ENCODE measurements around the gene PTGDR2.
"Not testable (repeated sequence)": the region's sequence is repeated elsewhere in the genome, so short reads cannot be mapped to it uniquely, and the experiment has no call there.

PTGDR2 gene

DNA sequence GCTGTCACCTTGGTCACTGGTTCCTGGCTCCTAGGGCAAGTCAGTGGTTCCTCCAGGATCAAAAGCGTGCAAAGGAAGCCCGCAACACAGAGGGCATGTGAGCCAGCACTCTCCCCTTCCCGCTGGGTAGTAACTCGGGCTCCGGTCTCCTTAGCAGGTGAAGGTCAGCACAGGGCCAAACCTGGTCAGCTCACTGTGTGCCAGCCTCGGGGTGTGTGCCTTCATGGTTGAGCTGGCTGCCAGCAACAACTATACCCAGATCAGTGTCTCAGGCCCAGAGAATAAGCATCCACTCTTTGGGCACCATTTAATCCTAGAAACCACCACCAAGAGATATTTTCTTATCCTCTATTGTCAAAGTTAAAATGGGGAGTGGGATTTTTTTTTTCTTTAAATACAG is 30.0 kb downstream of the PTGDR2 start:
- no peak for TF ChIP-seq CTCF (IDR thresholded peaks at IDR 0.05; ENCODE audit: insufficient read depth, missing control alignments)
- no peak for FAIRE-seq

GRCh38 chr11:60825118-60825517 is 30.6 kb downstream of the PTGDR2 start:
- TF ChIP-seq CTCF (IDR thresholded peaks at IDR 0.05; ENCODE audit: insufficient read depth, missing control alignments), result no peak
- DNase-seq (ENCODE audit: insufficient read length, low spot score), result no peak
- no peak for FAIRE-seq

More for the DNA sequence above, 30.0 kb downstream of the PTGDR2 start:
- DNase-seq (ENCODE audit: insufficient read length, low spot score), result no peak

DNA sequence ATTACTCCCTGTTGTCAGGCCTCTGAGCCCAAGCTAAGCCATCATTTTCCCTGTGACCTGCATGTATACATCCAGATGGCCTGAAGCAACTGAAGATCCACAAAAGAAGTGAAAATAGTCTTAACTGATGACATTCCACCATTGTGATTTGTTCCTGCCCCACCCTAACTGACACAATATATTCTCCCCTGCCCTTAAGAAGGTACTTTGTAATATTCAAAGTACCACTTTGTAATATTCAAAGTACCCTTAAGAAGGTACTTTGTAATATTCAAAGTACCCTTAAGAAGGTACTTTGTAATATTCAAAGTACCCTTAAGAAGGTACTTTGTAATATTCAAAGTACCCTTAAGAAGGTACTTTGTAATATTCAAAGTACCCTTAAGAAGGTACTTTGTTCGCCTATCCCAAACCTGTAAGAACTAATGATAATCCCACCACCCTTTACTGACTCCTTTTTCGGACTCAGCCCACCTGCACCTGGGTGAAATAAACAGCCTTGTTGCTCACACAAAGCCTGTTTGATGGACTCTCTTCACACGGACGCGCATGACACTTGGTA is 31.9 kb downstream of the PTGDR2 start:
- not testable (repeated sequence) for DNase-seq (ENCODE audit: insufficient read length, low spot score); FAIRE-seq

DNA sequence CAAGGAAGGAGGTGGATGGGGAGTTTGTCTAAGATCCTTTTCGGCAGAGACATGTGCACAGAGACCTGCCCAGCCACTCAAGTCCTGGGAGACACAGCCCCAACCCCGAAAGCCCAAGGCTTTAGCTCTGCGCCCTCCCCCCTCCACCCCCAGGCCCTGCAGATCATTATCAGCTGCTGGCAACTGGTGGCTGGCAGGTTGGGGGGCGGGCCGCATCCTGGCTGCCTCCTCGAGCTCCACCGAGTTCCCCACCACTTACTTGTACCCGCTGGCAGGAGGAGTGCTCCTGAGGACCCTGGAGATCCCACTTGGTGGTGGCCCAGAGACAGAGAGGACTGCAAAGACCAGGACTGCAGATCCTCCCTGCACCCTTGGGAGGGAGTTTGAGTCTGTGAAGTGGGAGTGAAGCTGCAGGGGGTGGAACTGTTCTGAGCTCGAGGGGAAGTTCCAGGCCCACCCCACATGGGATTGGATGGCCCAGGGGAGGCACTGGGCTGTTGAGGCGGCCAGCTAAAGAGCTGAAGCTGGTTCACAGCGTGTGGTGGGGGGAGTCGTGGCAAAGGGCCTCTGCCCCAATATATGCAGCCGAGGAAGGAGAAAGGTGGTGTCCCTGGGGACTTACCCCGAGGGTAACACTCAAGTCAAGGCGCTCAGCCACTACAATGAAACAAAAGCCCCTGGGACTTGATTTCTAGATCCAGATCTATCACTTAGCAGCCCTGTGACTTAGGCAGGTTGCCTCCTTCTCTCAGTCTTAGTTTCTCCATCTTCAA is 33.7 kb downstream of the PTGDR2 start:
- TF ChIP-seq CTCF (IDR thresholded peaks at IDR 0.05; ENCODE audit: insufficient read depth, missing control alignments), result no peak
- FAIRE-seq (no peak), DNase-seq (ENCODE audit: insufficient read length, low spot score) (no peak)

GRCh38 chr11:60818057-60818456 is 37.7 kb downstream of the PTGDR2 start:
- DNase-seq (ENCODE audit: insufficient read length, low spot score), result no peak
- no peak for TF ChIP-seq CTCF (IDR thresholded peaks at IDR 0.05; ENCODE audit: insufficient read depth, missing control alignments)
- FAIRE-seq, result no peak

DNA sequence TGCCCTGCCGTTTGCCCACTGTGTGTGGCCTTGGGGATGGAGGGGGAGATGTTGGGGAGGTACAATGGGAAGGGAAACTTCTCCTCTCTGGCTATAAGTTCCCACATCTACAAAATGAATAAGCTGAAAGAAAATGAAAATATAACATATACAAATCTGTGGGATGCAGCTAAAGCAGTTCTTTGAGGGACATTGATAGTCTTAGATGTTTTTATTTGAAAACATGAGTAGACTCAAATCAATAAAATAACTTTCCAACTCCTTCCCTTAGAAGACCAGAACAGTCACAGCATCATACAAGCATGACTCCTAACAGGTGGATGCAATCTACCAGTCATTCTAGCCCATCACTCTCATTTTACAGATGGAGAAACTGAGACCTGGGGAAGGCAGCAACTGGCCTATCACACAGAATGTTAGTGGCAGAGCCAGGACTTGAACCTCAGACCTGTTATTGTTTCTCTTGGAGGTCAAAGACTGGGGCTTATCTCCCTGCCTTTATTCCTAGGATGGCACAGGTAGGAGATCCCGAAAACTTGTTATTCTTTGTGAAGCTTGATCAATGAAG is 39.1 kb downstream of the PTGDR2 start:
- FAIRE-seq, result no peak
- DNase-seq (ENCODE audit: insufficient read length, low spot score), result no peak
- no peak for TF ChIP-seq CTCF (IDR thresholded peaks at IDR 0.05; ENCODE audit: insufficient read depth, missing control alignments)

DNA sequence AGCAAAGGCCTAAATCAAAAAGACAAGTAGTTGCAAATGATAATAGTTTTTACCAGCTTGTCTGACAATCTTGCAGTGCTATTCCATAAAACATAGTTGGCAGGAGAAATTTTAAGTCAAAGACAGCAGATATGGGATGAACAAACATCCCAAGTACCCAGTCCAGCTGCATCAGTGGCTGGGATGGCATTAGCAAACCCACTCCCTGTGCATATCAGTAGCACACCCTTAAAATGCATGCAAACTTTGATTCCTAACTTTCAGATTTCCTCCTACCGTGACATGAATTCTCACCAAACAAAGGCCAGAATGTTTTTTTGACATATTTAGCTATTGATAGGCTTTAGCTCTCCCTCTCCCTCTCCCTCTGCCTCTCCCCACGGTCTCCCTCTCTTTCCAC is 41.6 kb downstream of the PTGDR2 start:
- TF ChIP-seq CTCF (IDR thresholded peaks at IDR 0.05; ENCODE audit: insufficient read depth, missing control alignments), result no peak
- DNase-seq (ENCODE audit: insufficient read length, low spot score), result no peak
- no peak for FAIRE-seq
